Ascending aorta (tissue), 2 donors: Measurements from ENCODE around the gene CHST11. TPM values are rescaled to one million over a fixed set of nuclear protein-coding genes. Genes with fewer than 3 reads are reported as not detected.

ENCODE experiments used
- DNase-seq, 2 donors: peaks; one replicate each; pipeline ENCODE4 v3.0.0-alpha.2; 2019; ENCODE audit warnings: low spot score in 2 of 2
- H3K27ac ChIP-seq, 2 donors: fragments of 200-600 bp; sonication (generic); one replicate each; pipeline ENCODE4 v1.5.1; 2016 to 2017; ENCODE audit warnings: mild to moderate bottlenecking in 1 of 2
- H3K27me3 ChIP-seq: fragments of 200-600 bp; sonication (generic); one replicate; pipeline ENCODE4 v1.5.1; 2017
- H3K36me3 ChIP-seq, 2 donors: fragments of 200-600 bp; sonication (generic); one replicate each; pipeline ENCODE4 v1.5.1; 2016
- H3K4me1 ChIP-seq, 2 donors: fragments of 200-600 bp; sonication (generic); one replicate each; pipeline ENCODE4 v1.5.1; 2016 to 2017; ENCODE audit warnings: mild to moderate bottlenecking in 1 of 2
- H3K4me3 ChIP-seq, 2 donors: fragments of 200-600 bp; sonication (generic); one replicate each; pipeline ENCODE4 v1.5.1; 2016 to 2017; ENCODE audit warnings: mild to moderate bottlenecking in 1 of 2
- H3K9me3 ChIP-seq, 2 donors: fragments of 200-600 bp; sonication (generic); one replicate each; pipeline ENCODE4 v1.5.1; 2016
- intact Hi-C: fragments of 100-400 bp; cut with DNase I; formaldehyde crosslinking; loops from one replicate; pipeline ENCODE4 v1.15.1; 2023
- total RNA-seq: library from RNA; depleted of rRNA; stranded (reverse); fragments of >200 nt; gene quantifications from one replicate; pipeline ENCODE4 v1.1.0, GENCODE V29; 2016
- TF ChIP-seq, protein P1 (sequence below), 3 experiments: fragments of 200-600 bp in 2 of 3; fragments of 450-650 bp in 1 of 3; sonication (generic) in 2 of 3; IDR thresholded peaks; one replicate each; pipeline ENCODE4 v1.5.1; 2016 to 2019; ENCODE audit warnings: antibody characterized with exemption in 3 of 3, mild to moderate bottlenecking in 1 of 3, moderate library complexity in 1 of 3

The CHST11 gene
- total RNA-seq, 1 donor from 2014 or later = 63.2 TPM

DNA sequence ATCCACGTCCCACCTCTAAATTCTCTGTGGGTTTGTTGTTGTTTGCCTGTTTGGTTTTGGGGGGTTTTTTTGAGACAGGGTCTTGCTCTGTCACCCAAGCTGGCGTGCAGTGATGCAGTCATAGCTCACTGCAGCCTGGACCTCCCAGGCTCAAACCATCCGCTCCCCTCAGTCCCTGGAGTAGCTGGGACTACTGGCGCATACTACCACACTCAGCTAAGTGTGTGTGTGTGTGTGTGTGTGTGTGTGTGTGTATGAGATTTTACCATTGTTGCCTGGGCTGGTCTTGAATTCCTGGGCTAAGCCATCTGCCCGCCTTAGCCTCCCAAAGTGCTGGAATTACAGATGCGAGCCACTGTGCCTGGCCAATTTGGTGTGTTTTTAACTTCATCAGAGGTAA, 265.2 kb downstream of the CHST11 start:
- Histone ChIP-seq H3K36me3 (no peaks in the 10 kb centered on the region), H3K27ac (no peak overlapping the region), H3K9me3 (no peaks in the 10 kb centered on the region), H3K4me3 (no peak overlapping the region), H3K27me3 (no peaks in the 10 kb centered on the region), H3K4me1 (peaks cover 0 to 8% of the 10 kb centered on the region in 2 donors)
- intact Hi-C loops = no loop called here
- DNase-seq = no peak
- TF ChIP-seq, protein P1, sequence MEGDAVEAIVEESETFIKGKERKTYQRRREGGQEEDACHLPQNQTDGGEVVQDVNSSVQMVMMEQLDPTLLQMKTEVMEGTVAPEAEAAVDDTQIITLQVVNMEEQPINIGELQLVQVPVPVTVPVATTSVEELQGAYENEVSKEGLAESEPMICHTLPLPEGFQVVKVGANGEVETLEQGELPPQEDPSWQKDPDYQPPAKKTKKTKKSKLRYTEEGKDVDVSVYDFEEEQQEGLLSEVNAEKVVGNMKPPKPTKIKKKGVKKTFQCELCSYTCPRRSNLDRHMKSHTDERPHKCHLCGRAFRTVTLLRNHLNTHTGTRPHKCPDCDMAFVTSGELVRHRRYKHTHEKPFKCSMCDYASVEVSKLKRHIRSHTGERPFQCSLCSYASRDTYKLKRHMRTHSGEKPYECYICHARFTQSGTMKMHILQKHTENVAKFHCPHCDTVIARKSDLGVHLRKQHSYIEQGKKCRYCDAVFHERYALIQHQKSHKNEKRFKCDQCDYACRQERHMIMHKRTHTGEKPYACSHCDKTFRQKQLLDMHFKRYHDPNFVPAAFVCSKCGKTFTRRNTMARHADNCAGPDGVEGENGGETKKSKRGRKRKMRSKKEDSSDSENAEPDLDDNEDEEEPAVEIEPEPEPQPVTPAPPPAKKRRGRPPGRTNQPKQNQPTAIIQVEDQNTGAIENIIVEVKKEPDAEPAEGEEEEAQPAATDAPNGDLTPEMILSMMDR (IDR thresholded peaks at IDR 0.05) = no peak

DNA sequence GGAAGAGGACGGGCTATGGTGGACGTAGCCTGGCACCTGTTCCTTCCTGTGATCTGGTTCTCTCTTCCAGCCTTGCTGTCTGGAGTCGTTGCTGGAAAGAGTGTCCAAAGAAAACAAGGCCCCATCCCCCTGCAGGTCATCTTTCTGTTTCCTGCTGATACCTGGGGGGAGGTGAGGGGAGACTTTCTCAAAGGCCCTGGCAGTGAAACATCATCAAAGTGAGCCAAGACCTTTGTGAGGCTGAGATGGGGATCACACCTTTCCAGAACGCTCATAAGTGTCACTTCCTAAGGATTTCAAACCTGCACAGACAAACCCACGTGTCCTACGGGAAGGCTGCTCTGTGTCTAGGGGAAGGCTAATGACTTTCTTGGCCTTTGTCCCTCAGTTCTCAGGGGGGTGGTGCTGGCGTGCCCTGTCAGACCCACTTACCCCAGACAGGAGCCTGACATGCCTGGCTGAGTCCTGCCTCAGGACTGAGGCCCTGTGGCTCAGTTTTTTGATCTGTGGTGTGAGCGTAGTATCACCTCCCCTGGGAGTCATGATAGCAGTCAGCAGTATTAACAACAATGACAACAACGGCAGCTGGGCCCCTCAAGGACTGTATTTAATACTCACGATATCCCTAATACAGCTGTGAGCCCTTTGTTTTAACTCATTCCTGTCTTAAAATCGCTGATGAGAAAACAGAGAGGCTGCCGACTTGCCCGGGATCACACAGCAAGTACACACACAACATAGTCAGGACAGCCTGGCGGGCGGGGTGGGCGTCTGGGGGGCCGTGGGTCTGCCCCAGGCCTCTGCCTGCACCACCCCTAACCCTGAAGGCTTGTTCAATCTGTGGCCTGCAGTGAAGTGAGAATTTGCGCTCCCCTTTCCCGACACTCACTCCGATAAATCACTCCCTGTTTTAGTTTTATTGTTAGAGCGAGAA, 266.1 kb downstream of the CHST11 start:
- Histone ChIP-seq H3K9me3 (no peaks in the 10 kb centered on the region), H3K4me3 (no peak overlapping the region), H3K36me3 (no peaks in the 10 kb centered on the region), H3K4me1 (peaks cover 0 to 8% of the 10 kb centered on the region in 2 donors), H3K27me3 (no peaks in the 10 kb centered on the region), H3K27ac (no peak overlapping the region)
- TF ChIP-seq, protein P1 (IDR thresholded peaks at IDR 0.05) = no peak
- intact Hi-C loops = no loop called here
- no peak for DNase-seq

DNA sequence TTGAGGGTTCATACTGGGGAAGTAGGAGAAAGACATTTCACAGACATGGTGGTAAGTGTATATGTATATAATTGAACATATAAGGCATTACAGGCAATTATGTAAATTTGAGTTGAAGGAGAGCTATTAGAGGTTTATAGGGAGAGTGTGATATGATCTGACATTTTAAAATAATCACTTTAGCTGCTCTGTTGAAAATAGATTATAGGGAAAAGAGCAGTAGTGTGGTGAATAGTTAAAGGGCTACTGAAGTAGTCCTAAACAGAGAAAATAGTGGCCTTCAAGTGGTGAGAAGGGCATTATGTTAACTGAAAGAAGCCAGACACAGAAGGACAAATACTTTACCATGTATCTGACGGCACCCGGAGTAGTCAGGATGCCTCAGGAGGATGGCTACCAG, 267.1 kb downstream of the CHST11 start:
- Histone ChIP-seq H3K9me3 (no peaks in the 10 kb centered on the region), H3K27me3 (no peaks in the 10 kb centered on the region), H3K4me3 (no peak overlapping the region), H3K4me1 (peaks cover 0 to 3% of the 10 kb centered on the region in 2 donors), H3K36me3 (no peaks in the 10 kb centered on the region), H3K27ac (no peak overlapping the region)
- intact Hi-C loops = no loop called here
- no peak for DNase-seq
- TF ChIP-seq, protein P1 (IDR thresholded peaks at IDR 0.05) = no peak

DNA sequence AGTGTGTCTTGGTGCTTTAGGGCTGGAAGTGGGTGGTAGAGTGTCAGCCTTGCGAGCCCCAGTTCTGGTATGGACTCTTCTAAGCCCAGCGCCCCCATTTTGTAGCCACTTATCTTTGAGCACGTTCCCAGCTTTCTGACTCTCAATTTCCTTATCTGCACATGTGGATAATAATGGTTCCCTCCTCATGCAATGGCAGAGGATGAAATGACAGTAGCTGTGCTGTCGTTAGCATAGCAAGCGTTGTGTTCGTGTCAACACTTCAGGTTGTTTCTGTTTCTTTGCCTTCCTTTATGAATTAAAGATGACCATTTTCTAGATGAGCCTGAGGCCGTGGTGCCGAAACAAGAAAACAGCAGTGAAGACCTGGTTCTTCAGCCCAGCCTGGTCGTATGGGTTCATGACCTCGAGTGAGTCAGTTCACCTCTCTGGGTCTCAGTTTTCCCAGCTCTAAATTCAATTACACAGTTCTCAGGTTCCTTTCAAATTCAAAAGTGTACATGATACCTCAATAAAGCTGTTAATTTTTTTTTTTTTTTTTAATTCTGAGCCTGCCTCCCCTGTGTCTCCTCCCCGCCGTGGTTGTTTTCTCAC, 268.3 kb downstream of the CHST11 start:
- intact Hi-C loops = no loop called here

DNA sequence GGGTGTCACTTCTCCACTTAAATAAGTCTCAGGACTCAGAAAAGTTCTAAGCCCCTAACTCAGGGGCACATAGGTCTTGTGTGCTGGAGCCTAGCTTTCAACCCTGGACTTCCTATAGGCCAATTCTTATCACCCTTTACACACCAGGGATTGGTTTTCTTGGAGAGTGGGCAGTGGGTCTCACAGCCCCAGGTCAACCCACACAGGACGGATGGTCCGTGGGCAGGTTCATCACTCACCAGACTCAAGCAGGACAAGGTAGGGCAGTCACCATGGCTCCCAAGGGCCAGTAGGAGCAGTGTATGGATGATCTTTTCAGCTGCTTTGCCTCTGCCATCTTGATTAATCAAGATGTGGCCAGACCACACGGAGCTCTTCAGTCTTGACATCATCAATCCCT, 268.9 kb downstream of the CHST11 start:
- Histone ChIP-seq H3K4me1 (no peaks in the 10 kb centered on the region), H3K9me3 (no peaks in the 10 kb centered on the region), H3K36me3 (no peaks in the 10 kb centered on the region), H3K4me3 (no peak overlapping the region), H3K27ac (no peak overlapping the region), H3K27me3 (no peaks in the 10 kb centered on the region)
- no peak for DNase-seq
- TF ChIP-seq, protein P1 (IDR thresholded peaks at IDR 0.05) = no peak
- intact Hi-C loops = no loop called here

More for the DNA sequence above, 268.3 kb downstream of the CHST11 start:
- H3K27me3 ChIP-seq = no peaks in the 10 kb centered on the region
- no peak overlapping the region for H3K4me3 ChIP-seq
- no peak for DNase-seq
- no peaks in the 10 kb centered on the region for H3K4me1 ChIP-seq
- H3K9me3 ChIP-seq = no peaks in the 10 kb centered on the region
- H3K27ac ChIP-seq = no peak overlapping the region
- TF ChIP-seq, protein P1 (IDR thresholded peaks at IDR 0.05) = no peak
- H3K36me3 ChIP-seq = no peaks in the 10 kb centered on the region
